Activated T-cell treated with anti-CD3 and anti-CD28 coated beads, Interleukin-2, amount 50 U/mL, for 24 hours (primary cell): Measurements from ENCODE around the gene PTPN1.
A peak's percentile ranks its signal among the peaks of the same experiment; 100 is the strongest.
"Not testable (repeated sequence)": the region's sequence is repeated elsewhere in the genome, so short reads cannot be mapped to it uniquely, and the experiment has no call there.

ENCODE experiments used
- DNase-seq: peaks from one replicate; pipeline ENCODE4 v3.0.0-alpha.2; 2020
- H3K27ac Mint-ChIP-seq: 2 replicates; pipeline ENCODE4 v1.8.0; 2020; ENCODE audit warnings: mild to moderate bottlenecking, mixed read lengths
- H3K27me3 Mint-ChIP-seq: 2 replicates; pipeline ENCODE4 v1.8.0; 2020; ENCODE audit warnings: mixed read lengths
- H3K36me3 Mint-ChIP-seq: 2 replicates; pipeline ENCODE4 v1.8.0; 2020; ENCODE audit warnings: low read depth, mixed read lengths
- H3K4me1 Mint-ChIP-seq: 2 replicates; pipeline ENCODE4 v1.8.0; 2020; ENCODE audit warnings: low read depth, mixed read lengths
- H3K4me3 Mint-ChIP-seq: 2 replicates; pipeline ENCODE4 v1.8.0; 2020; ENCODE audit warnings: mild to moderate bottlenecking, moderate library complexity, mixed read lengths
- H3K9me3 Mint-ChIP-seq: 2 replicates; pipeline ENCODE4 v1.8.0; 2020; ENCODE audit warnings: mixed read lengths

The PTPN1 gene

DNA sequence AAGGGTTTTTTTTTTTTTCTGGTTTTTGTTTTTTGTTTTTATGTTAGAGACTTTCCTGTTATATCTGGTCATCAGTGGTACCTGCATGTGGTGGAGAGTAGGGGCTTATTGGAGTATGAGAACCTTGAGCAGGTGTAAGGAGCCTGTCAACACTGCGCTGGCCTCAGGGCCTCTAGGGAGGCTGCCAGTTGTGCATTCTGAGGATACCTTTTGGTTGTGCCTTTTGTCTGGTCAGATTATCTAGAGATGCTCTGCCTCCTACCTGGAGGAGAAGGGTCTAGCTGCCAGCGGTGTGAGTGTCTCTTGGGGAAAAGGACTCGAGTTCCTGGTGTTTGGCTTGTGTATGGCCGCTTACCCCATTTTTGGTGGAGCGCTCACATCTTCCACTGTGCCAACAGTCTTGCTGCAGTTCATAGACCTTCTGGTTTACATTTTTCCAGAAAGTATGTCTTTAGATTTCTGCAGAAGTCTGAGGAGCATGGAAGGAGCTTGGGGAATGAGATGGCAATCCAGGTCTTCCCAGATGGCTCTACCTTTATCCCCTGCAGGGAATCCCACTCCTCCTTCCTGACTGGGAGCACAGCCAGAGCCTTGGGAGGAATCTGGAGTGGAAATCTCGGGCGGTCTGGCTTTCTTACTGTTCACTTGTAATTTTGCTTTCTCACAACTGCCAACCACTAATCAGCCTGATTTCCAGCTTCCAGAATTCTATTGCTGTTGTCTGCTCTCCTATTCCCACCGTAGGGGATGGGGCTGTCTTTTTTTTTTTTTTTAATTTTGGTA is 49.9 kb downstream of the PTPN1 start:
- H3K27me3 Mint-ChIP-seq, result no peaks in the 10 kb centered on the region
- no peak for DNase-seq
- H3K4me3 Mint-ChIP-seq, result peak overlapping the region; percentile 74
- peak overlapping the region; percentile 97 for H3K27ac Mint-ChIP-seq
- H3K9me3 Mint-ChIP-seq, result peaks cover 2% of the 10 kb centered on the region
- peaks cover 90% of the 10 kb centered on the region for H3K4me1 Mint-ChIP-seq
- peaks cover 82% of the 10 kb centered on the region for H3K36me3 Mint-ChIP-seq

DNA sequence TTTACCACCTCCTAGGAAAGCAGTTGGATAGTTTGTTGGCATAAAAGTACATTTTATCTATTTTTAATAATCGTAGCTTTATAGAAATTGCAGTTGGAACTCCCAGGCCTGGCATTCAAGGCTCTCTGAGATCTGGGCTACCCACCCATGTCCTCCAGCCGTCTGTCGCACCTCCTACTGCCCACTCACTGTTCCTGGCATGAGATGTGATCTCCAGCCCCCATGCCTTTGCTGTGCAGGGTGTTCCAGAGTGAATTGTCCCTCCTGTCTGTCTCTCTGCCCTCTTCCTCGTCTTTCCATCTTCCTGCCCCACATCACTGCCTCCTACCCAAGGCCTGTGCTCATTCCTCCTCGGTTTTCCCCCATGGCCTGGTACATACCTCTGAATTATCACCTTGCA is 50.7 kb downstream of the PTPN1 start:
- peaks cover 2% of the 10 kb centered on the region for H3K9me3 Mint-ChIP-seq
- peak; percentile 46 for DNase-seq
- no peaks in the 10 kb centered on the region for H3K27me3 Mint-ChIP-seq
- peak overlapping the region; percentile 74 for H3K4me3 Mint-ChIP-seq
- peaks cover 86% of the 10 kb centered on the region for H3K36me3 Mint-ChIP-seq
- H3K27ac Mint-ChIP-seq, result peak overlapping the region; percentile 97
- peaks cover 94% of the 10 kb centered on the region for H3K4me1 Mint-ChIP-seq

DNA sequence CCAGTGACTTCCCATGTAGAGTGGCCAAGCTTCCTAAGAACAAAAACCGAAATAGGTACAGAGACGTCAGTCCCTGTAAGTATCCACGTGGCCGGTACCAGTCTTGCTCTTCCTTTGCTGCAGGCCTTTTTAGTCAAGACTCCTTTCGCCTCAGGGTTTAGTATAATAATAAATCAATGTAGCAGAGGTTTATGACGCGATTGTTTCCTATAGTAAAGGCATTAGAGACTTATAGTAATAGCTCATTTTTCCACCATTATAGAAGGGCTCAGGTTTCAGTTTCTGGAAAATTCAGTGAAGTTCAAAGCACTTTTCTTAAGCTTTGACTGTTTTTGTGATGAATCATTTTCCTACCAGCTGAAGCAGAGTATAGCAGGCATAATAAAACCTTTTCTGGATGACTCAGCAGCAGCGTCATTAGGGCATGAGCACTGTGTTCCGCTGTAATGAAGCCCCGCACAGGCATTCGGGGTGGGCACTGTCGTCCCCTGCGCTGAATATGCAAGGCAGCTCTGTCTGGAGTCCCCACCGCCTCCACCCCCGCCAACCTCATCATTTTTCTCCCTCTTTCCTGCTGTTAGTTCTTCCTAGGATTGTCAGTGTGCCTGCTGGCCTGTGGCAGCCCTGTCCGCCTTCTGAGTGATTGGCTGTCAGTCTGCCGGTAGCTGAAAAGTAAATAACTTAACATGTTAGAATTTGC is 51.3 kb downstream of the PTPN1 start:
- peak overlapping the region; percentile 97 for H3K27ac Mint-ChIP-seq

DNA sequence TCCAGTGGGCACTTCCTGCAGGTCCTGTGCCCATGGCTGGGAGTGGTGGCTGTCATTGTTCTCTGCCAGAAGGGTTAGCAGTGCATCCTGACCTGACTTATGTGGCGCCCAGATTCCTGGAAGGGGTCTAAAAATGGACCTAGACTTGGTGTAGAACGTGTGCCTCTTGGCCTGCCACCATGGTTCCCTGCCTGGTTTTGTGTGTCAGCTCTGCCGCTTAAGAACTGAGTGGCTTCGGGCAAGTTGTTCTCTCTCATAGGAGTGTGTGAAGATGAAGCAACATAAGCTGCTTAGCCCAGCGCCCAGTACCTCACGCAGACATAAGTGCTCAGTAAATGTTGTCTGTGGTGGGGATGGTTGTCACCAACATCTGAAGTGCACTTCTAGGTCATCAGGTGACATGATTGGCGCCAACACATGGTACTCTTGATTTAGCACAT is 52.1 kb downstream of the PTPN1 start:
- Mint-ChIP-seq H3K36me3 (peaks cover 90% of the 10 kb centered on the region), H3K27ac (peak overlapping the region; percentile 97), H3K4me1 (peaks cover 95% of the 10 kb centered on the region), H3K4me3 (peak overlapping the region; percentile 74), H3K9me3 (peaks cover 2% of the 10 kb centered on the region), H3K27me3 (no peaks in the 10 kb centered on the region)
- no peak for DNase-seq

More for the DNA sequence above, 51.3 kb downstream of the PTPN1 start:
- DNase-seq, result peak; percentile 79
- Mint-ChIP-seq H3K4me3 (peak overlapping the region; percentile 74), H3K36me3 (peaks cover 86% of the 10 kb centered on the region), H3K27me3 (no peaks in the 10 kb centered on the region), H3K4me1 (peaks cover 94% of the 10 kb centered on the region), H3K9me3 (peaks cover 2% of the 10 kb centered on the region)

DNA sequence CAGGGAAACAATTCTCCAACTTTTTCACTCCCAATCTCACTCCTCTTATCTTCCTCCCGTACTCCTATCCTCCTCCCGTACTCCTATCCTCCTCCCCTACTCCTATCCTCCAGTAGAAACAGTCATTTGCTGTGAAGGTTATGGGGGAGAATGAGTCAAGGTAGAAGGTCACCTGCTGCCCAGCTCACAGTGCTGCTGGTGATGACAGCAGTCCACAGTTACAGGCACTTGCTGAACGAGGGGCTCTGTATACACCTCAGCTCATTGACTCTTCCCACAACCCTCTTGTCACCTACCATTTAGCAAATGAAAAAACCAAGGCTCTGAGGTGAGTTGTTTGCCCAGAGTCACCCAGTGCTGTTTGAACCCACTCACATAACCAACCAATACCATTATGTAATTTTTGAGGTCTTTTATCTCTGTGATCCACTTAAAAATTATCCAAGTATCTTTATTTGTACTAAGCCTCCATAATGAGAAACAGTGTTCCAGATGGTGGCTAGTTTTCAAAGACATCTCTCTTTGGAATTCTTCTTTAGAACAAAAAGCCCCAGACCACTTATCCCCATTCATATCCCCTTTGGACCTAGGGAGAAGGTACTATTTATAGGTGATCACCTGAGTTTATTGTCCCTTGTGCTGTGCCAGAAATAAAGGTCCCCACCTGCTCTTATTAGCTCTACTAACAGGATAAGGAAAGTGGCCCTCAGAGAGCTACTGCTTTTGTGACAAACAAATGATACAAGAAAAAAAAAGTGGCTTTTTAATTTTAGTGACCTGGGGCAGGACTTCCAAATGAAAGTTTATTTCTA is 53.2 kb downstream of the PTPN1 start:
- Mint-ChIP-seq H3K4me3 (peak overlapping the region; percentile 11), H3K4me1 (peaks cover 96% of the 10 kb centered on the region), H3K27me3 (no peaks in the 10 kb centered on the region), H3K27ac (peak overlapping the region; percentile 97), H3K36me3 (peaks cover 90% of the 10 kb centered on the region), H3K9me3 (peaks cover 2% of the 10 kb centered on the region)
- no peak for DNase-seq

DNA sequence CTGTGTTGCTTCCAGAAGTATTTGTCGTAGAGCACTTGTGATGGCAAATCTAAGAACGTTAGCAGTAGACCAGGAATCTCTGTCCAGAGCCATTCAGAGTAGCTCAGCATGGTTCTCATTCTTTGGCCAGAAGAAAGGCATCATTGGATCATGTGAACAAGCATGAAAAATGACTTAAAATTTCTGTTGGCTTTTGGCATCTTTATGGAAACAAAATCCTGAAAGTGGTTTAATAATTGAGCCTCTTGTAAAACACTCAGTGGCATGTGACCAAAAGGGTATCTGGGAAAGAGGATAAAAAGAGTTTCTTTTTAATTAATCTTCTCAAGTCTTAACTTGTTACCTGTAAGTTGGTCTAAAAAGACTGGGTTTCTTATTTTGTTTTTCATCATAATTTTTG is 55.2 kb downstream of the PTPN1 start:
- H3K9me3 Mint-ChIP-seq, result peaks cover 2% of the 10 kb centered on the region
- peaks cover 93% of the 10 kb centered on the region for H3K36me3 Mint-ChIP-seq
- DNase-seq, result no peak
- no peak overlapping the region for H3K4me3 Mint-ChIP-seq
- peak overlapping the region; percentile 97 for H3K27ac Mint-ChIP-seq
- no peaks in the 10 kb centered on the region for H3K27me3 Mint-ChIP-seq
- H3K4me1 Mint-ChIP-seq, result peaks cover 98% of the 10 kb centered on the region

DNA sequence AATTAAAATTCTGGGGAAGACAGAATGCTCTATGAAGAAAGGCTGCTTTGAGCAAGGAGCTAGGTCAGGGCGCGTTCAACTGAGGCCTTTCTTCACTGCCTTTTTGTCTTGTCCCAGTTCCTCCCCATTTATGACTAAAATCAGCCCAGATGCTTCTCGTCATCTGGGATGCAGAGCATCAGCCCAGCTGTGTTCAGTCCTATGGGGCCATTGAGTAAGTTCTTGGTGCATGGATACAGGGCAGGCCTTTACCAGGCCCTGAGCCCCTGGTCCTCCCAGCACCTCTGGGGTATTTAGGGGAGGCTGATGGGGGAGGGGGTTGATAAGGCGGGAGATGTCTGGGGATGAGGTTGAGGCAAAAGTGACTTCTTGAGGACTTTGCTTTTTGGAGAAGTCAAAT is 55.7 kb downstream of the PTPN1 start:
- Mint-ChIP-seq H3K27ac (peak overlapping the region; percentile 97), H3K4me3 (no peak overlapping the region), H3K4me1 (peaks cover 98% of the 10 kb centered on the region), H3K27me3 (no peaks in the 10 kb centered on the region), H3K36me3 (peaks cover 97% of the 10 kb centered on the region), H3K9me3 (peaks cover 2% of the 10 kb centered on the region)
- no peak for DNase-seq

DNA sequence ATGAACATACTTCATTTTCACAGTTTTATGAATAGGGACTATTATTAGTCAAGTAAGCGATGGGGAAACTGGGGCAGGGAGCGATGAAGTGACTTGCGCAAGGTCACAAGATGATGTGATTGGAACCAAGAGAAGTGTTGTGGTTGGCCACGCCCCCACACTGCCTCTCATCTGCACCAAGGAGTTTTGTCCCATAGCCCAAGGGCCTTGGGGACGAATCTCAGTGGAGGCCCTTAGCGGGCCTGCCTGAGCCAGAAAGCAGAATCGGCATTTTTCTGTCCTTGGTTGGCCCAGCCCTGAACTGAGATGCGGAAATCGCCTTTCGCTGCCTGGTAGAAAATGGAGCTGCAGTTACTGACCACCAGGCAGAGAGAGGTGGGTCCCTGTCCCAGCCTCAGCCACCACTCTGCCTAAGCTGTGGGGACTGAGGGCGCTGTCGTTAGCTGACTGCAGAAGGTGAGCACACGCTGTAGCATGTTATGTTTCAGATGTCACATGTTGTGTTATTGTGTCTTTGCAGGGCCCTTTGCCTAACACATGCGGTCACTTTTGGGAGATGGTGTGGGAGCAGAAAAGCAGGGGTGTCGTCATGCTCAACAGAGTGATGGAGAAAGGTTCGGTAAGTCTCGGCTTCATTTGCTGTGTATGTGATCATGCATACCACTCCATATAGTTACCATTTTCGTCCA is 57.8 kb downstream of the PTPN1 start:
- Mint-ChIP-seq H3K4me3 (no peak overlapping the region), H3K9me3 (peaks cover 2% of the 10 kb centered on the region), H3K36me3 (peaks cover 98% of the 10 kb centered on the region), H3K27me3 (no peaks in the 10 kb centered on the region), H3K27ac (peak overlapping the region; percentile 50), H3K4me1 (peaks cover 95% of the 10 kb centered on the region)
- no peak for DNase-seq

DNA sequence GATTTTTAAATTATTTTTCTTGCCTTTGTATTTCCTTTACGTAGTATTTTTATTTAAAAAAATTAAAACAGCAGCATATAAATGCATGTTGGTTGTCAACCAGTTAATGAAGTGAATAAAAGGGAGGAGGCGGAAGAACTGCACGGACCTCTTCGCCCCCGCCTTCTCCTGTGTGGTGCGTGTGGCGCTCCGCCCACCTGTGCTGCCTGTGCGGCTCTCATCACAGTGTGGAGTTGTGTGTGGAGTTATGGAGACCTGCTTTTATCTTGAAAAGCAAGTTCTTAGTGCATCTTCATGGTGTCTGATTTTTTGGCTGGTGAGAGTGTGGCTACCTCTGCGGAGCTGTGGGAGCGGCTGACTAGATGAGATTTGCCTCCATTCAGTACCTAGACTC is 58.4 kb downstream of the PTPN1 start:
- Mint-ChIP-seq H3K36me3 (peaks cover 98% of the 10 kb centered on the region), H3K27ac (peak overlapping the region; percentile 91), H3K4me1 (peaks cover 95% of the 10 kb centered on the region), H3K27me3 (no peaks in the 10 kb centered on the region), H3K4me3 (no peak overlapping the region), H3K9me3 (no peaks in the 10 kb centered on the region)
- DNase-seq, result no peak

DNA sequence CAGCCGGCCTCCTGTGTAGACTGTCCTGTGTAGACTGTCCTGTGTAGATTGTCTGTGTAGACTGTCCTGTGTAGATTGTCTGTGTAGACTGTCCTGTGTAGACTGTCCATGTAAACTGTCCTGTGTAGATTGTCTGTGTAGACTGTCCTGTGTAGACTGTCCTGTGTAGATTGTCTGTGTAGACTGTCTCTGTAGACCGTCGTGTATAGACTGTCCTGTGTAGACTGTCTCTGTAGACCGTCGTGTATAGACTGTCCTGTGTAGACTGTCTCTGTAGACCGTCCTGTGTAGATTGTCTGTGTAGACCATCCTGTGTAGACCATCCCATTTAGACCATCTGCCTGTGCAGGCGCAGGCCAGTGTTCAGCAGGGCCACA is 59.3 kb downstream of the PTPN1 start:
- not testable (repeated sequence) for H3K9me3 Mint-ChIP-seq, DNase-seq, H3K27me3 Mint-ChIP-seq, H3K4me3 Mint-ChIP-seq
- Mint-ChIP-seq H3K27ac (peak overlapping the region; percentile 91), H3K36me3 (peaks cover 98% of the 10 kb centered on the region), H3K4me1 (peaks cover 88% of the 10 kb centered on the region)

DNA sequence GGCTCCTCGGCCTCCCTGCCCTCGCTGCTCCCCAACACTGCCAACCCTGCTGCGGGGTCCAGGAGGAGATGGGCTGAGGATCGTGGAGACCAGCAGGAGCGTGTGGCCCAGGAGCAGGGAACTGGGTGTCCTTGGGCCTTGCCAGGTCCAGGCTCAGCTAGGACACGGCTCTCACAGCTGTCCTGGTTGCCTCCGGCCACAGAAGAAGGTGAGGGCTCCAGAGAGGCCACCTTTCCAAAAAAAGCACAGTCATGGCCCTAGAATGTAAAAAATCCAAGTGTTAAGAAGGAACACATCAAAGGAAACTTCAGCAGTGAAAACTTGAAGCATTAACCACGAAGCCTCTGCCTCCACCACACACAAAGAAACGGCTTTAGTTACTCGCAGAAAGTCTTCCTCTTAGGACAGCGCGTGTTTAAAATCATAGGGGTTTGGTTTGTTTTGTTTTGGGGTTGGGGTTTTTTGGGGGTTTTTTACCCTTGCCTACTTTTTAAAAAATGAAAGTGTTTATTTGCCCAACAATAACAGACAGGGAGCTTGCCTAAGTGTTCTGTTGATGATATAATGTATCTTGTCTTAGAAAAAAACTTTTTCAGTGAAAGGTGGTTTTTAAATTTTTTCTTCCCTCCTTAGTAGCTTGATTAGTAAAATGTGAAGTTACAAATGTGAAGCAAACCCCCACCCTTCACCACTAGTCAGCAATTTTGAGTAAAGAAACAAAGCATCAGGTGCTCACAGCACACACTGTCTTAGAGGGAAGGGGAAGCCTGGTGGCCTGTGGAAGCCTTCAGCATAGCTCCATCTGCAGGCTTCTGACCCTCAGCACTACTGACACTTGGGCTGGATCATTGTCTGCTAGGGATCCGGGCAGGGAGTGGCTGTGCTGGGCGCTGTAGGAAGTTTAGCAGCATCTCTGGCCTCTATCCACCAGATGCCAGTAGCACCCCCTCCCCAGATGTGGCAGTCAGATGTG is 60.0 kb downstream of the PTPN1 start:
- Mint-ChIP-seq H3K4me3 (peak overlapping the region; percentile 32), H3K4me1 (peaks cover 84% of the 10 kb centered on the region), H3K27ac (peak overlapping the region; percentile 91), H3K27me3 (no peaks in the 10 kb centered on the region), H3K36me3 (peaks cover 98% of the 10 kb centered on the region), H3K9me3 (no peaks in the 10 kb centered on the region)
- peak; percentile 57 for DNase-seq

DNA sequence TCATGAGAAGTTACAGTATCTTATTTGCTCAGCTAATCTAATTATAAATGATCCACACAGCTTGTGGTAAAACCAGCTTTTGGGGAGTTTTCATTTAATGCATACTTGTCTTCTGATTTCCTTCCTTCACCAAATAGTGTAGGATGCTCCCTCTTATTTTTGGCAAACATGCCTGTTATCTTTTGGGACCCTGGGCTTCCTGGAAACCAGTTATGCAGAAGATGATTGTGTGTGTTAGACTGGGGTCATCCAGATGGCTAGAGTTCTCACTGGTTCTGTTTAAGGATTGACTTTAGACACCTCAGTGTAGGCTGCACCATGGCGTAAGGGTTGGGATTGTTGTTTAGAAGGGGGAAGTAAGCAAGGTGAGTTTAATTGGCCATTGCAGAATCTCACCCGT is 61.3 kb downstream of the PTPN1 start:
- Mint-ChIP-seq H3K4me1 (peaks cover 81% of the 10 kb centered on the region), H3K27me3 (no peaks in the 10 kb centered on the region), H3K27ac (peak overlapping the region; percentile 27), H3K9me3 (no peaks in the 10 kb centered on the region), H3K36me3 (peaks cover 96% of the 10 kb centered on the region), H3K4me3 (no peak overlapping the region)
- no peak for DNase-seq
